ENCODE results near the gene OR9G4. TPM values are rescaled to one million over a fixed set of nuclear protein-coding genes. Genes with fewer than 3 reads are reported as not detected.

Gene OR9G4
- polyA plus RNA-seq, 1 experiment: not detected

DNA sequence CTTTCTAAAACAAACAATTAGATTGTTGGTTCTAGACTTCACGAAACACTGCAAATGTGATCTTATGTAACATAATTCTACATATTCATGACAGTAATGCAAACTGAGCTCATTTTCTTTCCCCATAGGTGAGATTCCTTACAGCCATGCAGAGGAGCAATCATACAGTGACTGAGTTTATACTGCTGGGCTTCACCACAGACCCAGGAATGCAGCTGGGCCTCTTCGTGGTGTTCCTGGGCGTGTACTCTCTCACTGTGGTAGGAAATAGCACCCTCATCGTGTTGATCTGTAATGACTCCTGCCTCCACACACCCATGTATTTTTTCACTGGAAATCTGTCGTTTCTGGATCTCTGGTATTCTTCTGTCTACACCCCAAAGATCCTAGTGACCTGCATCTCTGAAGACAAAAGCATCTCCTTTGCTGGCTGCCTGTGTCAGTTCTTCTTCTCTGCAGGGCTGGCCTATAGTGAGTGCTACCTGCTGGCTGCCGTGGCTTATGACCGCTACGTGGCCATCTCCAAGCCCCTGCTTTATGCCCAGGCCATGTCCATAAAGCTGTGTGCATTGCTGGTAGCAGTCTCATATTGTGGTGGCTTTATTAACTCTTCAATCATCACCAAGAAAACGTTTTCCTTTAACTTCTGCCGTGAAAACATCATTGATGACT, 48.1 kb downstream of the OR9G4 start:
- Histone ChIP-seq H3K4me3 (ENCODE audit: low read depth, low read length) (no peak overlapping the region), H3K27me3 (ENCODE audit: control insufficient read depth, insufficient read depth, low read length) (no peaks in the 10 kb centered on the region), H3K27ac (ENCODE audit: low read depth, low read length) (no peak overlapping the region), H3K9me3 (ENCODE audit: control insufficient read depth, insufficient read depth, low read length) (peaks cover 8% of the 10 kb centered on the region; the same call in 1 of the 2 replicates)
- ChIA-PET CTCF (no interaction called here), POLR2A (no interaction called here)
- DNase-seq (ENCODE audit: low read depth, low spot score): no peak
- TF ChIP-seq, protein P1, sequence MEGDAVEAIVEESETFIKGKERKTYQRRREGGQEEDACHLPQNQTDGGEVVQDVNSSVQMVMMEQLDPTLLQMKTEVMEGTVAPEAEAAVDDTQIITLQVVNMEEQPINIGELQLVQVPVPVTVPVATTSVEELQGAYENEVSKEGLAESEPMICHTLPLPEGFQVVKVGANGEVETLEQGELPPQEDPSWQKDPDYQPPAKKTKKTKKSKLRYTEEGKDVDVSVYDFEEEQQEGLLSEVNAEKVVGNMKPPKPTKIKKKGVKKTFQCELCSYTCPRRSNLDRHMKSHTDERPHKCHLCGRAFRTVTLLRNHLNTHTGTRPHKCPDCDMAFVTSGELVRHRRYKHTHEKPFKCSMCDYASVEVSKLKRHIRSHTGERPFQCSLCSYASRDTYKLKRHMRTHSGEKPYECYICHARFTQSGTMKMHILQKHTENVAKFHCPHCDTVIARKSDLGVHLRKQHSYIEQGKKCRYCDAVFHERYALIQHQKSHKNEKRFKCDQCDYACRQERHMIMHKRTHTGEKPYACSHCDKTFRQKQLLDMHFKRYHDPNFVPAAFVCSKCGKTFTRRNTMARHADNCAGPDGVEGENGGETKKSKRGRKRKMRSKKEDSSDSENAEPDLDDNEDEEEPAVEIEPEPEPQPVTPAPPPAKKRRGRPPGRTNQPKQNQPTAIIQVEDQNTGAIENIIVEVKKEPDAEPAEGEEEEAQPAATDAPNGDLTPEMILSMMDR (IDR thresholded peaks at IDR 0.05; ENCODE audit: low read depth, low read length): no peak

DNA sequence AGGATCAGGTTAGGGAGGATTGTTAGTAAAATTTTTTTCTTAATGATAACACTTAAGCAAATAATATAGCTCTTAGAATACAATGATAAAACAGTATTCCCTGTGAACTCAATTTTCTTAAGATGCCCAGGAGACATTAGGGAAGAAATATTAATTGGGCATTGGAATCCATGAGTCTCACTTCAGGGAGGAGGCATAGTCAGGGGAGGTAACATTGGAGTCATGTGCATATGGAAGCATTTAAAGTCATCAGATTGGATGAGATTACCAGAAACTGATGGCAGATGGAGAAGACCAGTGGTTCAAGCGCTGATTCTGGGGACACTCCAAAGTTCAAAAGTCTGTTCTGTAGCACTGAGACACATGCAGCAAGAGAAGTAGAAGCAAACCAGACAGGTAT, 49.7 kb downstream of the OR9G4 start, which contains the start of gene OR9G1:
Gene OR9G1 (plus strand): TSS at position 301 of the 400 bp plus-strand sequence. CDS start 1,293 bp downstream, outside the sequence.
- ChIA-PET POLR2A (no interaction called here), CTCF (no interaction called here)
- Histone ChIP-seq H3K27ac (ENCODE audit: low read depth, low read length) (no peak within 1 kb of the TSS), H3K9me3 (ENCODE audit: control insufficient read depth, insufficient read depth, low read length) (no peaks in the 10 kb centered on the region; the same call in 1 of the 2 replicates), H3K27me3 (ENCODE audit: control insufficient read depth, insufficient read depth, low read length) (no peaks in the 10 kb centered on the region), H3K4me3 (ENCODE audit: low read depth, low read length) (no peak within 1 kb of the TSS)
- TF ChIP-seq, protein P1 (IDR thresholded peaks at IDR 0.05; ENCODE audit: low read depth, low read length): no peak
- DNase-seq (ENCODE audit: low read depth, low spot score): no peak

DNA sequence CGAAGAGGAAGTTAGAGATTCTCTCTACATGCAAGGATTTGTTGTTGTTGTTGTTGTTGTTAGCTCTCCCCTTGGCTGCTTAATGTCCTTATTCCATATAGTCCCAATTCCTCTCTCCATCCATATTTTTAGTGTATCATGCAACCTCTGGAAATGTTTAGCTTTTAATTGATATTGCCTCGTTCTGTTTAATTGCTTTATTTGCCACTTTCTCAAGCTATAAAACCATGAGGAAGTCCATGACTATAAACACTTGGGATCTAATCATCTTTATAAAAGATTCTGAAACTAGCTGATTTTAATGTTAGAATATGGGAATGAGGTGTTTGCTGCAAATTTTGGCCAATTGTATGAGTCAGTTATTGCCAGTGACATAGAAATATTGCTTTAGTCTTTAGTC, 55.1 kb downstream of the OR9G4 start:
- CTCF ChIA-PET: no interaction called here
- H3K27ac ChIP-seq (ENCODE audit: low read depth, low read length): no peak overlapping the region
- POLR2A ChIA-PET: no interaction called here

More for the DNA sequence above, 55.1 kb downstream of the OR9G4 start:
- no peaks in the 10 kb centered on the region for H3K27me3 ChIP-seq (ENCODE audit: control insufficient read depth, insufficient read depth, low read length)
- peaks cover 6% of the 10 kb centered on the region for H3K9me3 ChIP-seq (ENCODE audit: control insufficient read depth, insufficient read depth, low read length)
- DNase-seq (ENCODE audit: low read depth, low spot score): no peak
- no peak overlapping the region for H3K4me3 ChIP-seq (ENCODE audit: low read depth, low read length)
- TF ChIP-seq, protein P1 (IDR thresholded peaks at IDR 0.05; ENCODE audit: low read depth, low read length): no peak

Small RNAs within 50 kb of the gene (small RNA-seq; reads per million reads assigned to genes)
- gene AP001803.1 (ENCODE audit: insufficient read length, low read depth) (not detected), gene MIR6128 (ENCODE audit: insufficient read length, low read depth) (not detected)

Other genes with a start within 250 kb of the OR9G4 start
- gene OR5M11, start 205.4 kb downstream of the OR9G4 start, polyA plus RNA-seq (2011; rRNA removed): not detected in 2 replicates
- not detected in 2 replicates for gene OR5M10, start 171.0 kb downstream of the OR9G4 start, polyA plus RNA-seq (2011; rRNA removed)
- gene OR5M1, start 133.8 kb downstream of the OR9G4 start, polyA plus RNA-seq (2011; rRNA removed): not detected in 2 replicates
- gene OR5AP2, start 106.3 kb downstream of the OR9G4 start, polyA plus RNA-seq (2011; rRNA removed): not detected in 2 replicates
- gene OR5AR1, start 85.0 kb downstream of the OR9G4 start, polyA plus RNA-seq (2011; rRNA removed): not detected in 2 replicates
- not detected in 2 replicates for gene OR9G1, start 49.6 kb downstream of the OR9G4 start, polyA plus RNA-seq (2011; rRNA removed)
- not detected in 2 replicates for gene OR5AK2, start 240.2 kb upstream of the OR9G4 start, polyA plus RNA-seq (2011; rRNA removed)

Data from AG04450 (cell line).